Mesenchymal stem cell (in vitro differentiated cells and primary cell): ENCODE data around the gene RASSF7. TPM values are rescaled to one million over a fixed set of nuclear protein-coding genes. Genes with fewer than 3 reads are reported as not detected.
A peak's percentile ranks its signal among the peaks of the same experiment; 100 is the strongest.

Experiments
- DNase-seq: peaks from one replicate; pipeline ENCODE4 v3.0.0-alpha.2; 2013
- H2AFZ ChIP-seq: one replicate; pipeline ENCODE4 v1.6.1; 2013; ENCODE audit warnings: low read depth, mild to moderate bottlenecking, control low read depth, inconsistent platforms, low read length, moderate library complexity
- H2AK5ac ChIP-seq: 2 replicates; pipeline ENCODE4 v1.6.1; 2013; ENCODE audit warnings: low read length, moderate library complexity, mild to moderate bottlenecking, inconsistent platforms; ENCODE audit not compliant: severe bottlenecking
- H2BK120ac ChIP-seq: one replicate; pipeline ENCODE4 v1.6.1; 2013; ENCODE audit warnings: low read depth, mild to moderate bottlenecking, inconsistent platforms, low read length, moderate library complexity
- H2BK12ac ChIP-seq, 2 experiments: one replicate each; pipeline ENCODE4 v1.6.1; 2013; ENCODE audit warnings: inconsistent platforms in 2 of 2, low read length in 2 of 2, mild to moderate bottlenecking in 2 of 2, moderate library complexity in 2 of 2, control low read depth in 1 of 2
- H2BK15ac ChIP-seq: one replicate; pipeline ENCODE4 v1.6.1; 2013; ENCODE audit warnings: mild to moderate bottlenecking, low read depth, inconsistent platforms; ENCODE audit not compliant: poor library complexity, severe bottlenecking
- H2BK5ac ChIP-seq: 2 replicates; pipeline ENCODE4 v1.6.1; 2013; ENCODE audit warnings: low read depth, mild to moderate bottlenecking, low read length, control low read depth, inconsistent platforms; ENCODE audit not compliant: poor library complexity, severe bottlenecking
- H3K14ac ChIP-seq, 2 experiments: one replicate each; pipeline ENCODE4 v1.6.1; 2013; ENCODE audit warnings: inconsistent platforms in 2 of 2, low read length in 2 of 2, control low read depth in 1 of 2, mild to moderate bottlenecking in 1 of 2, moderate library complexity in 1 of 2
- H3K18ac ChIP-seq, 2 experiments: one replicate each; pipeline ENCODE4 v1.6.1; 2013; ENCODE audit warnings: inconsistent platforms in 2 of 2, low read length in 2 of 2, control low read depth in 1 of 2, low read depth in 1 of 2, mild to moderate bottlenecking in 1 of 2
- H3K23ac ChIP-seq, 2 experiments: one replicate each; pipeline ENCODE4 v1.6.1; 2013; ENCODE audit warnings: inconsistent platforms in 2 of 2, low read length in 2 of 2, mild to moderate bottlenecking in 2 of 2, moderate library complexity in 2 of 2, control low read depth in 1 of 2
- H3K27ac ChIP-seq: 2 replicates; pipeline ENCODE4 v1.5.1; 2013; ENCODE audit warnings: mild to moderate bottlenecking, moderate library complexity, low read length, control low read depth, inconsistent platforms; ENCODE audit not compliant: poor library complexity, severe bottlenecking
- H3K27me3 ChIP-seq, 2 experiments: 2 replicates each; pipeline versions ENCODE4 v1.6.1 to v1.7.0; 2013; ENCODE audit warnings: low read length in 2 of 2, mild to moderate bottlenecking in 2 of 2, moderate library complexity in 2 of 2, control low read depth in 1 of 2, inconsistent platforms in 1 of 2; ENCODE audit not compliant: control insufficient read depth in 1 of 2, insufficient read depth in 1 of 2
- H3K36me3 ChIP-seq, 2 experiments: 2 replicates each; pipeline versions ENCODE4 v1.6.1 to v1.7.0; 2013; ENCODE audit warnings: low read length in 2 of 2, control low read depth in 1 of 2, inconsistent platforms in 1 of 2, low read depth in 1 of 2, mild to moderate bottlenecking in 1 of 2; ENCODE audit not compliant: insufficient read depth in 2 of 2, control insufficient read depth in 1 of 2
- H3K4ac ChIP-seq, 2 experiments: one replicate each; pipeline ENCODE4 v1.6.1; 2013; ENCODE audit warnings: inconsistent platforms in 2 of 2, low read length in 2 of 2, mild to moderate bottlenecking in 2 of 2, moderate library complexity in 2 of 2, control low read depth in 1 of 2, low read depth in 1 of 2
- H3K4me1 ChIP-seq: 2 replicates; pipeline ENCODE4 v1.6.1; 2013; ENCODE audit warnings: low read depth, low read length, control low read depth; ENCODE audit not compliant: control insufficient read depth, insufficient read depth
- H3K4me2 ChIP-seq: 2 replicates; pipeline ENCODE4 v1.6.1; 2013; ENCODE audit warnings: low read length, mild to moderate bottlenecking, inconsistent platforms; ENCODE audit not compliant: poor library complexity, severe bottlenecking
- H3K4me3 ChIP-seq, 2 experiments: 2 replicates each; pipeline versions ENCODE4 v1.5.1 to v1.7.0; 2013; ENCODE audit warnings: low read length in 2 of 2, mild to moderate bottlenecking in 2 of 2, control low read depth in 1 of 2, low read depth in 1 of 2; ENCODE audit not compliant: insufficient read depth in 1 of 2
- H3K79me1 ChIP-seq: replicated peaks from 2 replicates; pipeline ENCODE4 v1.6.1; 2013; ENCODE audit warnings: mild to moderate bottlenecking, control low read depth, low read length, inconsistent platforms; ENCODE audit not compliant: poor library complexity, severe bottlenecking
- H3K9ac ChIP-seq: 2 replicates; pipeline ENCODE4 v1.7.0; 2013; ENCODE audit warnings: mild to moderate bottlenecking, low read length, moderate library complexity
- H3K9me3 ChIP-seq: 2 replicates; pipeline ENCODE4 v1.7.0; 2013; ENCODE audit warnings: mild to moderate bottlenecking, low read length; ENCODE audit not compliant: control insufficient read depth
- H4K8ac ChIP-seq: one replicate; pipeline ENCODE4 v1.6.1; 2013; ENCODE audit warnings: inconsistent platforms, mild to moderate bottlenecking, low read length, moderate library complexity
- H4K91ac ChIP-seq: one replicate; pipeline ENCODE4 v1.6.1; 2013; ENCODE audit warnings: mild to moderate bottlenecking, low read length, inconsistent platforms
- WGBS: methylation state at CpG from one replicate; pipeline ENCODE4 v1.1.7; 2013; ENCODE audit warnings: mixed read lengths; 5-methylcytosine and 5-hydroxymethylcytosine counted together
- polyA plus RNA-seq, 2 experiments: library from polyadenylated mRNA; stranded (reverse); fragments of 200-250 nt; gene quantifications; one replicate each; pipeline ENCODE4 v1.2.3, GENCODE V29; 2013

Gene RASSF7, protein sequence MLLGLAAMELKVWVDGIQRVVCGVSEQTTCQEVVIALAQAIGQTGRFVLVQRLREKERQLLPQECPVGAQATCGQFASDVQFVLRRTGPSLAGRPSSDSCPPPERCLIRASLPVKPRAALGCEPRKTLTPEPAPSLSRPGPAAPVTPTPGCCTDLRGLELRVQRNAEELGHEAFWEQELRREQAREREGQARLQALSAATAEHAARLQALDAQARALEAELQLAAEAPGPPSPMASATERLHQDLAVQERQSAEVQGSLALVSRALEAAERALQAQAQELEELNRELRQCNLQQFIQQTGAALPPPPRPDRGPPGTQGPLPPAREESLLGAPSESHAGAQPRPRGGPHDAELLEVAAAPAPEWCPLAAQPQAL
- 3.2 TPM for polyA plus RNA-seq (2013, experiment 1 of 2)
- polyA plus RNA-seq (2013, experiment 2 of 2): 2.3 TPM

DNA sequence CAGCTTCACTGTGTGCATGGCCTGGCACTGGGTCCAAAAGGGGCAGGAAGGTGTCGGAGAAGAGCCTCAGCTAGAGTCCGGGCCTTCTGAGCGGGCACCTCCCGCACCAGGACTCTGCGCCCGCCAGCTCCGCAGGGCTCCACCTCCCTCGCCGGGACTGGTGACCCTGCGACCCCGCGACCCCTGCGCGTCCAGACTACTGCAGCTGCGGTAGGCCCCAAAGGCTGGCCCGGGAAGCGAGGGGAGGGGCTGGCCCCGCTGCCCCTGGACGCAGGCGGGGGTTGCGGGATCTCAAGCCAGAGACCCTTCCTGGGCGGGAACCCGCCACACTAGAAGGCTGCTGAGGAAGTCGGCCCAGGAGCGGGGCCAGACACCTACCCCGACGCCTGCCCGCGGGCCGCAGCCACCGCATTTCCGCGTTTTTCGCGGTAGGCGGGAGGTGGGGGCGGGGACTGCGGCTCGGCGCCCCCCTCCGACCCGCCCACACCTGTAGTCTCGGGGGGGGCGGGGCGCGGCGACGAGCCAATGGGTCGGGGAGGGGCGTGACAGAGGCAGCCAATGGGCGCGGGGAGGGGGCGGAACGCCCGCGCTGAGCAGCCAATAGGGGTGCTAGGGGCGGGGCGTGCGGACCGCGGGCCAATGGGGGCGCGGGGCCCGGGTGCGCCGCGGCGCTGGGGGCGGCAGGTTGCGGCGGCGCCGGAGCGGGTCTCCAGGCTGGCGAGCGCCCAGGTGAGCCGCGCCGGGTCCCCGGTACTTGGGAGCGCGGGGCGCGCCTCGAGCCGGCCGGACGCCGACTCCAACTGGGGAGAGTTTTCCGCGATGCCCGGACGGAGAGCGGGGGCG lies at the start of gene RASSF7, which contains the start of gene LMNTD2:
TSS of gene RASSF7 (plus strand) at position 666 of the 843 bp plus-strand sequence. CDS start 799 bp downstream, outside the sequence.
TSS of gene LMNTD2 (minus strand) at position 434 of the 843 bp plus-strand sequence. CDS start at position 412, 22 bp downstream.
- peaks cover 41% of the 10 kb centered on the region for H3K4me1 ChIP-seq
- H3K4me3 ChIP-seq: peak within 1 kb of the TSS; percentile 71 to 87
- no peak within 1 kb of the TSS for H2BK12ac ChIP-seq
- H2BK5ac ChIP-seq: peak within 1 kb of the TSS; percentile 92
- peak within 1 kb of the TSS; percentile 33 for H2BK15ac ChIP-seq
- peak within 1 kb of the TSS; percentile 68 to 83 for H3K18ac ChIP-seq
- H3K27me3 ChIP-seq: peaks cover 12 to 69% of the 10 kb centered on the region in 2 experiments
- peak within 1 kb of the TSS; percentile 73 for H4K8ac ChIP-seq
- peak within 1 kb of the TSS in 1 of 2 experiments; percentile 86 for H3K23ac ChIP-seq
- H3K79me1 ChIP-seq: peaks cover 20% of the 10 kb centered on the region
- peak within 1 kb of the TSS; percentile 39 for H2BK120ac ChIP-seq
- H3K9me3 ChIP-seq: no peaks in the 10 kb centered on the region
- H3K27ac ChIP-seq: peak within 1 kb of the TSS; percentile 27
- peaks cover 0 to 30% of the 10 kb centered on the region in 2 experiments for H3K36me3 ChIP-seq
- 2% methylated on average over 76 of the region's 95 CpGs for WGBS
- H3K14ac ChIP-seq: peak within 1 kb of the TSS in 1 of 2 experiments; percentile 66
- peak; percentile 82 for DNase-seq
- peak within 1 kb of the TSS; percentile 96 for H3K4me2 ChIP-seq
- H3K4ac ChIP-seq: peak within 1 kb of the TSS in 1 of 2 experiments; percentile 40
- H4K91ac ChIP-seq: no peak within 1 kb of the TSS
- peak within 1 kb of the TSS; percentile 85 for H2AK5ac ChIP-seq
- peak within 1 kb of the TSS; percentile 88 for H2AFZ ChIP-seq
- no peak within 1 kb of the TSS for H3K9ac ChIP-seq

DNA sequence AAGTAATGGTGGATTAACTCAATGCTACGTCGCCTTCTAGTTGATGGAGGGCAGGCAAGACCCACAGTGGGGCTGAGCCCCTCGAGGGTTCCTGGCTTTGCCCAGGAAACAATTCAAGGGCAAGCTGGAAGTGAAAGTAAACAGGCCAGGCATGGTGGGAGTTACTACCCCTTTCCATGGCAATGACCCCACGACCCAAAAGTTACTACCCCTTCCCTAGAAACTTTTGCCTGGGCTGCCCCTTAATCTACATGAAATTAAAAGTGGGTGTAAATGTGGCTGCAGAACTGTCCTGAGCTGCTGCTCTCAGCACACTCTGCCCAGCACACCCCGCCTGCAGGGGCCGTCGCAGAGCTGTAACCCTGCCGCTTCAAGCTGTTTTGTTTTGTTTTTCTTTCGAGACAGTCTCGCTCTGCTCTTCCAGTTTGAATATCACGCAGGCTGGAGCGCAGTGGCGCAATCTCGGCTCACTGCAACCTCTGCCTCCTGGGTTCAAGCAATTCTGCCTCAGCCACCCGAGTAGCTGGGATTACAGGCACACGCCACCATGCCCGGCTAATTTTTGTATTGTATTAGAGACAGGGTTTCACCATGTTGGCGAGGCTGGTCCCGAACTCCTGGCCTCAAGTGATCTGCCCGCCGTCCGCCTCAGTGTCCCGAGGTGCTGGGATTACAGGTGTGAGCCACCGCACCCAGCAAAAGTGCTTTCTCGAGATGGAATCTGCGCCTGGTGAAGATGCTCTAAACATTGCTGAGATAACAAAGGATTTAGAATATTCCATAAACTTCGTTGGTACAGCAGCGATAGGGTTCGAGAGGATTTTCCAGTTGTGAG lies 47.8 kb upstream of the RASSF7 start:
- no peak overlapping the region for H4K91ac ChIP-seq
- 96% methylated on average over 28 of the region's 29 CpGs for WGBS

DNA sequence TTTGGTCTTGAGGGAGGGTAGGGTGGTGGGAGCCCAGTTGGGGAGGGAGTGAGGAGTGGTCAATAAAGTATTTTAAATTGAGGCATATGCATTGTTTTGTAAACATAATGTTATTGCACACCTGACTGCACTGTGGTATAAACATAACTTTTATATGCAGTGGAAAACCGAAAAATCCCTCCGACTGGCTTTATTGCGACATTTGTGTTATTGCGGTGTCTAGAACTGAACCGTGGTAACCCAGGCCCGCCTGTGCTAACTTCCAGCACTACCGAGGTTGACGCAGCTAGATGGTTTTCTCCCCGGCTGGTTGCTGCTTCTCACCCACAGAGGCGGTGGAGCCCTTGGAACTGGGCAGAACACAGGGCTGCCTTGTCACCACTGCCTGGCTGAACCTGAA lies 46.2 kb upstream of the RASSF7 start:
- WGBS: 98% methylated on average over 10 of the region's 10 CpGs
- H2BK5ac ChIP-seq: no peak overlapping the region
- H3K27me3 ChIP-seq: no peaks in the 10 kb centered on the region

More for the DNA sequence above, 47.8 kb upstream of the RASSF7 start:
- no peak overlapping the region for H3K4ac ChIP-seq
- no peak overlapping the region for H2BK5ac ChIP-seq
- H2AFZ ChIP-seq: no peak overlapping the region
- H2BK12ac ChIP-seq: no peak overlapping the region
- peaks cover 3% of the 10 kb centered on the region for H3K9me3 ChIP-seq
- H3K14ac ChIP-seq: no peak overlapping the region
- no peak overlapping the region for H3K4me3 ChIP-seq
- H3K23ac ChIP-seq: no peak overlapping the region
- H3K4me1 ChIP-seq: peaks cover 12% of the 10 kb centered on the region
- H3K9ac ChIP-seq: no peak overlapping the region
- peaks cover 12% of the 10 kb centered on the region for H3K79me1 ChIP-seq
- no peaks in the 10 kb centered on the region for H3K27me3 ChIP-seq
- H3K4me2 ChIP-seq: no peak overlapping the region
- H2BK15ac ChIP-seq: no peak overlapping the region
- DNase-seq: no peak
- peaks cover 41 to 43% of the 10 kb centered on the region in 2 experiments for H3K36me3 ChIP-seq
- H4K8ac ChIP-seq: no peak overlapping the region
- no peak overlapping the region for H3K27ac ChIP-seq
- no peak overlapping the region for H3K18ac ChIP-seq
- H2BK120ac ChIP-seq: no peak overlapping the region
- no peak overlapping the region for H2AK5ac ChIP-seq

More for the DNA sequence above, 46.2 kb upstream of the RASSF7 start:
- no peak overlapping the region for H3K4me2 ChIP-seq
- H2BK120ac ChIP-seq: no peak overlapping the region
- H3K23ac ChIP-seq: no peak overlapping the region
- H3K18ac ChIP-seq: no peak overlapping the region
- H3K4ac ChIP-seq: no peak overlapping the region
- DNase-seq: no peak
- peaks cover 8% of the 10 kb centered on the region for H3K79me1 ChIP-seq
- H2BK15ac ChIP-seq: no peak overlapping the region
- H3K4me1 ChIP-seq: peaks cover 14% of the 10 kb centered on the region
- peaks cover 37 to 38% of the 10 kb centered on the region in 2 experiments for H3K36me3 ChIP-seq
- H4K8ac ChIP-seq: no peak overlapping the region
- no peak overlapping the region for H3K27ac ChIP-seq
- H3K9me3 ChIP-seq: peaks cover 3% of the 10 kb centered on the region
- no peak overlapping the region for H2AFZ ChIP-seq
- H2AK5ac ChIP-seq: no peak overlapping the region
- no peak overlapping the region for H3K9ac ChIP-seq
- H3K4me3 ChIP-seq: no peak overlapping the region
- no peak overlapping the region for H3K14ac ChIP-seq
- H4K91ac ChIP-seq: no peak overlapping the region
- no peak overlapping the region for H2BK12ac ChIP-seq
